ENCODE results near the gene C14orf132. TPM values are rescaled to one million over a fixed set of nuclear protein-coding genes. Genes with fewer than 3 reads are reported as not detected.

C14orf132 gene
- total and polyA plus RNA-seq, 10 of the 15 experiments (the other 5 are each of a cell fraction or from before 2014, with no cell fraction given), result under 0.01 to 1.2 (median 0.03) TPM; not detected in 2

GRCh38 chr14:96105926-96106441 lies 66.8 kb downstream of the C14orf132 start:
- Histone ChIP-seq H3K79me2 (ENCODE audit: control insufficient read depth, insufficient read depth, low read length) (no peaks in the 10 kb centered on the region), H3K4me2 (ENCODE audit: control insufficient read depth, insufficient read depth) (no peak overlapping the region), H4K20me1 (ENCODE audit: control insufficient read depth, insufficient read depth) (no peaks in the 10 kb centered on the region), H3K4me3 (no peak overlapping the region), H3K36me3 (ENCODE audit: control insufficient read depth in 2 of 2, insufficient read depth in 2 of 2, low read length in 1 of 2) (no peaks in the 10 kb centered on the region), H2AFZ (ENCODE audit: control insufficient read depth, low read depth, low read length) (no peak overlapping the region), H3K9me3 (replicated peaks; ENCODE audit: control insufficient read depth, insufficient read depth, low read length) (no peaks in the 10 kb centered on the region), H3K27me3 (replicated peaks in 1 of 2; ENCODE audit: control insufficient read depth in 2 of 2, insufficient read depth in 2 of 2, low read length in 1 of 2) (no peaks in the 10 kb centered on the region), H3K4me1 (ENCODE audit: control insufficient read depth, insufficient read depth, low read length) (no peaks in the 10 kb centered on the region), H3K9ac (ENCODE audit: control insufficient read depth, insufficient read depth, low read length) (no peak overlapping the region), H3K27ac (ENCODE audit: control insufficient read depth, insufficient read depth) (no peak overlapping the region)
- intact Hi-C loops (cut with micrococcal nuclease; ENCODE audit: unreplicated experiment), result no loop called here
- CTCF ChIA-PET, result interaction anchor here (0.7 to 1.5 kb wide), 3 partner anchors 163 to 586 kb away, joined by 3 read pairs; no protein-coding TSS in a partner anchor
- SMC1A ChIA-PET (ENCODE audit: uncharacterized antibody, unreplicated experiment), result no interaction called here
- in situ Hi-C loops (cut with MboI), result no loop called here
- POLR2A ChIA-PET, result no interaction called here
- 57% methylated on average over 13 of the region's 15 CpGs for WGBS (ENCODE audit: insufficient coverage, insufficient replicate concordance, low lambda C conversion rate, missing lambda C conversion rate)
- BruUV-seq (replicated peaks), result no TSS peak
- RAD21 ChIA-PET (ENCODE audit: unreplicated experiment), result no interaction called here
- DNase-seq (ENCODE audit: low read depth, low spot score), result no peak
- ATAC-seq, result no peak
- TF ChIP-seq TCF12 (IDR thresholded peaks at IDR 0.05; ENCODE audit: low read depth, low read length) (no peak), POU2F2 (IDR thresholded peaks at IDR 0.05; ENCODE audit: borderline replicate concordance, low read depth, low read length) (no peak), CBX5 (IDR thresholded peaks at IDR 0.05; ENCODE audit: low read depth) (no peak), BACH1 (IDR thresholded peaks at IDR 0.05; ENCODE audit: borderline replicate concordance) (no peak), IKZF1 (conservative IDR thresholded peaks at IDR 0.05) (no peak), ZNF24 (IDR thresholded peaks at IDR 0.05) (no peak), SPI1 (IDR thresholded peaks at IDR 0.05; ENCODE audit: borderline replicate concordance, insufficient read depth, low read depth, low read length) (no peak), RB1 (IDR thresholded peaks at IDR 0.05; ENCODE audit: borderline replicate concordance) (no peak), NFYA (IDR thresholded peaks at IDR 0.05; ENCODE audit: borderline replicate concordance, low read depth, low read length) (no peak), FOXK2 (IDR thresholded peaks at IDR 0.05) (no peak), STAT1 (conservative IDR thresholded peaks at IDR 0.05) (no peak), NR2C2 (IDR thresholded peaks at IDR 0.05; ENCODE audit: borderline replicate concordance, control insufficient read depth, insufficient read length, low read depth) (no peak), REST (IDR thresholded peaks at IDR 0.05; ENCODE audit: low read depth, low read length) (no peak)
- TF ChIP-seq, protein P1, sequence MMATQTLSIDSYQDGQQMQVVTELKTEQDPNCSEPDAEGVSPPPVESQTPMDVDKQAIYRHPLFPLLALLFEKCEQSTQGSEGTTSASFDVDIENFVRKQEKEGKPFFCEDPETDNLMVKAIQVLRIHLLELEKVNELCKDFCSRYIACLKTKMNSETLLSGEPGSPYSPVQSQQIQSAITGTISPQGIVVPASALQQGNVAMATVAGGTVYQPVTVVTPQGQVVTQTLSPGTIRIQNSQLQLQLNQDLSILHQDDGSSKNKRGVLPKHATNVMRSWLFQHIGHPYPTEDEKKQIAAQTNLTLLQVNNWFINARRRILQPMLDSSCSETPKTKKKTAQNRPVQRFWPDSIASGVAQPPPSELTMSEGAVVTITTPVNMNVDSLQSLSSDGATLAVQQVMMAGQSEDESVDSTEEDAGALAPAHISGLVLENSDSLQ (IDR thresholded peaks at IDR 0.05), result no peak
- FAIRE-seq, result no peak
